NCI-H446 (cell line): ENCODE results near the gene CKAP5.
"Not testable (repeated sequence)": the region's sequence is repeated elsewhere in the genome, so short reads cannot be mapped to it uniquely, and the experiment has no call there.

ENCODE experiments used
- DNase-seq, 2 experiments: peaks; one replicate each; lab custom pipeline; 2025; lab: John Stamatoyannopoulos, UW

Gene CKAP5

DNA sequence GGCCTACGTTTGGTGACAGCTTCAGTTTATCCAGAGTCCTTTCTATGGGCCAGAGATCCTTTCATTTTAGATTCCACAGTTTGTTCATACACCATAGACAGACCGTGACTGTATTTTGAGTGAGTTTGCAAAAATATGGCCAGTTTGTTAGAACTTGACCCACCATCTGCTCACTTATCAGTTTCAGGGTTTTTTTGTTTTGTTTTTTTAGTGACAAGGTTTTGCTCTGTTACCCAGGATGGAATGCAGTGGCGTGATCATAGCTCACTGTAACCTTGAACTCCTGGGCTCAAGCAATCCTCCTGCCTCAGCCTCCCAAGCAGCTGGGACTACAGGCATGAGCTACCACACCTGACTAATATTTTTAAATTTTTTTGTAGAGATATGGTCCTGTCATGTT lies 9.1 kb upstream of the CKAP5 start:
- no peak for DNase-seq

DNA sequence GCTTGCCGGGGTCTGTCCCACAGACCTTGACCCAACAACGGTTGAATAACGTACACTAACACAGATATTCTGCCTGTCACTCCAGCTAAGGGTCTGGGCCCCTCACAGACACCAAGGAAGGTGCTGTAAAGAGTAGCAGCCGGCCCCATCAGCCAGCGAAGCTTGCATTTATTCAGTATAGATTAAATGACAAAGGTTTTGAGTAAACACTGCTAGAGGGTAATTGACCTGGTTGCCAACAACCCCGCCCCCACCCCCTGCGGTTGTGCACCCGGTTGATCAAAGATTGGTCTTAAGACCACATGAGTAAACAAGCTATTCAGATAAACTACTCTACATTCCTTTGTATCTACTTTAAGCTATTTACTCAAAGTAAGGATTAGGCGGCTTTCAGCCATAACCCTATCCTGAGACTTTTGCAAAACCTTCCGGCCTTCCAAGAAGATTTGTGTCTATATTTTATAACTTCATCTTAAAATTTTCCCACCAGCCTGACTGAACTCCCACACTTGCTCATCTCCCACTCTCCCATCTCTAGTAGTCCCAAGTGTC lies 4.8 kb upstream of the CKAP5 start:
- no peak for DNase-seq

DNA sequence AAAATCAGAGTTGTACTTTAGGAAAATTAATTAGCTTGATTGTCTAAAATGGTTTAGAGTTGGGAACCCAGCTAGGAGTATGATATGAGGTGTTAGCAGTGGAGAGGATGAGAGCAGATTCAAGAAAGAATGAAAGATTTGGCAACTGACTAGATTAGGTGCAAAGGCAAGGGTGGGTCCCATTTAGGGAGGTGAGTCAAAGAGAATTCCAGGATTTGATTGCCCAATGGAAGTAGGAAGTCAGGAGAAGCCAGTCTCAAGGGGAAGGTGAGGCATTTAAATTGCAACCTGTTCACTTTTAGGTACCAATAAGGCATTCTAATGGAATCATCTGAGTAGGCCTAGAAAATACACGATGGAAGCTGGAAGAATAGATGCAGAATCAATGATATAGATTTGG lies 3.6 kb upstream of the CKAP5 start:
- no peak for DNase-seq

DNA sequence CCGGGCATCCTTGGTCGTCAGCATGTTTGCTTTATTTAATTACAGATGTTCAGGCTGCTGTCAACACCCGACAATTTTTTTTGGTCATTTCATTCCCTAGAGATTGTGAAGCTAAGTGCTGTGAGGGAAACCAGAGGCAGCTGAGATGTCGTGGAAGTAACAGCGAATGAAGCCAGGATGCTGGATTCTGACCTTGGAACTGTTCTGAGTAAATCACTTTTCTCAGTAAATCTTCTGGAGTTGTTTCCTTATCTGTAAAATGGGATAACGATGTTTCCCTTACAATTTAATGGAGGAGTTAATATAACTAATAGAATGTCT lies 390 bp upstream of the CKAP5 start:
- DNase-seq = no peak

DNA sequence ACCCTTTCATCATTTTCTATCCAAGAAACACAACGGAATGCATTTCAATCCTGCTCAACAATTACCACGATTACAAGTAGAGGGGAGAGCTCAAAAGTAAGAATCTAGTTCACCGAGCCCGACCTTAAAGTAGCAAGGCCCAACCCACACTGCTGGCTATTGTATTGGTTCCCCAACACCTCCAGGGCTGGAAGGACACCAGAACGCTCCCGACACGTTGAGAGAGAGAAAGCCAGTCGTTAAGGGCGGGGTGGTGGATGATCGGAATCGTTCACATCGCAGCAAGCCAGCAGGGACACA lies 690 bp downstream of the CKAP5 start:
- no peak for DNase-seq

DNA sequence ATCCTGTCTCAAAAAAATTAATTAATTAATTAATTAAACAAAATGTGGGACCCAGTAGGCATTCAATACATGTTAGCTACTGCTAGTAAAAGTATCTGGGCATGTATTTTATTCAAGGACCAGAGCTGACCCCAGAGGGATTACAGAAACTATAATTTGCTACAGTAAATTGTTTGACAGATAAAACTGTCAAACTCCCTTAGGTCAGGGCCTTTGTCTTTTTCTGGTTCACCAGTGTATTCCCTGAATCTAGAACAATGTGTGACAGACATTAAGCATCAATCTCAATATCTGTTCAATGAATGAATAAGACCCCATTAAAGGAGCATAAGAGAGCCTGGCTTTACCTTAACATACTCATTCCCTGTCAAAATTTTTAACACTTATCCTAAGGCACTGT lies 6.0 kb downstream of the CKAP5 start:
- DNase-seq = no peak

DNA sequence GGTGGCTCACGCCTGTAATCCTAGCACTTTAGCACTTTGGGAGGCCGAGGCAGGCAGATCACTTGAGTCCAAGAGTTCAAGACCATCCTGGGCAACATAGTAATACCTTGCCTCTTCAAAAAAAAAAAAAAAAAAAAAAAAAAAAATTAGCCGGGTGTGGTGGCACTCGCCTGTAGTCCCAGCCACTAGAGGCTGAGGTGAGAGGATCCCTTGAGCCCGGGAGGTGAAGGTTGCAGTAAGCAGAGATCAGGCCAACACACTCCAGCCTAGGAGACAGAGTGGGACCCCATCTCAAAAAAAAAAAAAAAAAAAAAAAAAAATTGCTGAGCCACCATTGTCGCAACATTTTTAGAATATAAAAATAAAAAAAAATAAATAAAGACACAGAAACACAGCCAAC lies 7.6 kb downstream of the CKAP5 start:
- DNase-seq = no peak

DNA sequence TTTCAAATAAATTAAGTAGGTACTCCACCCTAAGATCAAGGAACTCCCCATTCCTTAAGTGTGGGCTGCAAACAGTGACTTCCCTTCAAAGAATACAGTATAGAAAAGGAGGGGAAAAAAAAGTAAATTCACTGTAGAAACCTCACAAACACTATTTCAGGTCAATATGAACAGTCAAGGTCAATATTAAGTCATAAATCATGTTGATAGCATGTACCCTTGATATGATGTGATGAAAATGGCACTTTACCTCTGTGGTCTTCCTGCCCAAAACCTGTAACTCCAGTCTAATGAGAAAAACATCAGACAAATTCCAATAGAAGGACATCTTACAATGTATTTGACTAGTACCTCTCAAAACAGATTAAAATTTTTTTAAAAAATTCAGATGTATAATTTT lies 8.2 kb downstream of the CKAP5 start:
- DNase-seq = no peak

DNA sequence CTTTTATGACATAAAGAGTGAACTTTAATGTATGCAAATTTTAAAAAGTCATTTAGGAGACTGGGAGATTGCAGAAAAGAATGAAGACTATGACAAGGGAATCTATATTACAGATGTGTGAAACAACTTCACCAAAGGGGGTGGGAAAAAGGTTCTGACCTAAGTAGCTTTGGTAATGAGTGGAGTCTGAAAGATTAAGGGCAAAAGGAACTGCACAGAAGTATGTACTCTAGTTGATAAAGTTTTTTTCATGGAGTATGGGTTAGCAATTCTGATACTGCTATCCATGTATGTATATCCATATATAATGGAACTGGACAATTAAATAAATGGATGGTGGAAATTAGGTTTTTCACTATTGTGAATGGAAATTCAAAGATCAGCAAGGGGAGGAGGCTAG lies 9.2 kb downstream of the CKAP5 start:
- DNase-seq = no peak

DNA sequence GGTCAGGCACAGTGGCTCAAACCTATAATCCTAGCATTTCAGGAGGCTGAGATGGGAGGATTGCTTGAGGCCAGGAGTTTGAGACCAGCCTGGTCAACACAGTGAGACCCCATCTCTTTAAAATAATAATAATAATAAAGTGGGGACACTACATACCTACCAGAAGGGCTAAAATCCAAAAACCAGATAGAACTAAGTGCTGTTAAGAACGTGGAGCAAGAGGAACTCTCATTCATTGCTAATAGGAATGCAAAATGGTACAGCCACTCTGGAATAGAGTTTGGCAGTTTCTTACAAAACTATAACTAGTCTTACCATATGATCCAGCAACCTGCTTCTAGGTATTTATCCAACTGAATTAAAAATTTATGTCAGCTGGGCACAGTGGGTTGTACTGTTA lies 9.6 kb downstream of the CKAP5 start:
- DNase-seq = no peak

DNA sequence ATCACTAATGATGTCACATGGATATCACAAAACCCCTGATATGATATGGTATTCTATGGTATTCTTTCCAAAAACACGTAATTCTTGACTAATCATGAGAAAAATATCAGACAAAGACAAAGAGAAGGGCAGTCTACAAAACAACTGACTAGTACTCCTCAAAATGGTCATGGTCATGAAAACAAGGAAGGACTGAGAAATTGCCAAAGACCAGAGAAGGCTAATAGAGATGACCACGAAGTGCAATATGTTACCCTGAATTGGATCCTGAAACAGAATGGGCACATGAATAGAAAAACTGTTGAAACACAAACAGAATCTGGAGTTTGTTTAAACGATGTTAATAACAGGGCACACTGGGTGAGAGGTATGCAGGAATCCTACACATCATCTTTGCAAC lies 10.2 kb downstream of the CKAP5 start:
- no peak for DNase-seq

DNA sequence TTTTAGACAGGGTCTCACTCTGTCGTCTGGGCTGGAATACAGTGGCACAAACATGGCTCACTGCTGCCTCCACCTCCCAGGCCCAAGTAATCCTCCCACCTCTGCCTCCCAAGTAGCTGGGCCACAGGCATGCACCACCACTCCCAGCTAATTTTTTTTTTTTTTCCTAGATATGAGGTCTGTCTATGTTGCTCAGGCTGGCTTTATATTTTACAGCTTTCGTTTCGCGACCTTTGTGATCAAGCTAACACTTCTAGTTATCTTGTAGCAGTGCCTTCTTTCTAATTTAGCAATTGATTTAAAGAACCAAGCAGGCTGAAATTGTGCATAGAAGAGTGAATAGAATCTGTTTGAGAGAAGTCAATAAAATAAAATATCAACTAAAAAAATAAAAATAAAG lies 11.3 kb downstream of the CKAP5 start:
- no peak for DNase-seq

DNA sequence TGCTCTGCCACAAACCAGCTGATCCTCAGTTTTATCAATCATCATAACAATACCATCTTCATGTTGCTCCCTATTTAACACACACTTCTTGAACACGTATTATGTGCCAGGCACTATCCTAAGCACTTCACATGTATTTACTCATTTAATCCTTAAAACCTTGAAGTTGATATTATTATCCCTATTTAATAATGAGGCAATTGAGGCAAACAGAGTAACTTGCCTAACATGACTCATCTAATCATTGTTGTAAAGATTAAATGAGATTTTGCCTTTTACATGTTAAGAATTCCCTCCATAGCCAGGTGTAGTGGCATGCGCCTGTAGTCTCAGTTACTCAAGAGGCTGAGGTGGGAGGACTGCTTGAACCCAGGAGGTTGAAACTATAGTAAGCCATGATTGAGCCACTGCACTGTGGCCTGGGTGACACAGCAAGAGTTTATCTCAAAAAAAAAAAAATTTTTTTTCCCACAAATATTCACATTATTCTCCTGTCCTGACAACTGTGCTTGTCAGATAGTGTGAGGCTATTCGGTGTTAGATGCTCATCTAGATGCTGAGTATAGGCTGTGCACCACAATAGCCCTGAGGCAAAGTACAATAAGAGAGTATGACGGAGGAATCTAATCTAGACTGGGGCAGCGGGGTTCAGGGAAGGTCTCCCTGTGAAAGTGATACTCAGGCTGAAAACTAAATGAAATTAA lies 13.4 kb downstream of the CKAP5 start:
- DNase-seq = no peak

DNA sequence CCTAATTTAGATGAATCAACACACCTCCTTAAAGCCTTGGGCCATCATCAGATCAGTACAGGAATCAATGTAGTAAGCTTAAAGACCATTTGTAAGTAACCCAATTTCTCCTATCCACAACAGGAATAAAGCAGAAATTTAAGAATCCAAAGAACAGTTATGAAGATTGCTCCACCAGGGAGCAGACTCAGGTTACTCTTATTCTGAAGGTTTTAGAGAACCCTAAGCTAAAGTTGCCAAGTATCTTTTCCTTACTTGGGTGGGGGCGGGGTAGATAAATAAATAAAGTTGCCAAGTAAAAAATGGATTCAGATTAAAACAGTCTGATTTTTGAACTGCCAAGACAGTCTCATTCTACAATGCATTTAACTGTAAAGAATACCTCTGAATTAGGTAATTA lies 18.1 kb downstream of the CKAP5 start:
- no peak for DNase-seq

DNA sequence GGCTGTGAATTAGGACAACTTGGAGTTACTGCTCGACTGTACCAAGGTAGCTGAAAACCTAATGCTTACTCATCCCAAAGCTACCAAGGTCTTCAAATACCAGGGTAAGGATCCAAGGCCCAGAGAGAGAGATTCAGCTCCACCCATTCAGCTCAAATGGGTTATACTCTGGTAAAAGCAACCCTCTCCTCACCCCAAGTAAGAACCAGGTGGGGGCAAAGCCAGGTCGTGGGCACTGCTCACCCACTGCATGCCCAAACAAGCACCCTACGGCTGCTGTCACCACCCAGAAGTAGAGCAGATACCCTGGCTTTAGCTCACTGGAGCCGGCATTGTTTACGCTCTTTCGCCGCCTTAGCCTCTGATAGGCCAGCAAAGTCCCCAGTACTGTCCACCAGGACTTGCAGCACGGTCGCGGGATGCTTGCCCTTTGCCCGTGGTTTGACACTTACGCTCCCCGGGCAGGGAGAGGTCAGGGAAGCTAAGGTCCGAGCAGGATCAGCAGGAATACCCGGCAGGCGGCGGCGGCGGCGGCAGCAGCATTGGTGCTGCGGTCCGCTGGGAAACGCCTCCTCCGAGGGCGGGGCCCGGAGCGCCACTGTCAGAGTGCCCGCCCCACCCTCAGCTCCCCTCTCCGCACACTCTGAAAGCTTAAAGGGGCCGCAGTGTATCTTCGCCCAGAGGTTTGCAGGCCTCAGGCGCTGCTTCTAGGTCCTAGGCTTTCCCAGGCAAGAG lies 19.6 kb downstream of the CKAP5 start:
- no peak for DNase-seq

DNA sequence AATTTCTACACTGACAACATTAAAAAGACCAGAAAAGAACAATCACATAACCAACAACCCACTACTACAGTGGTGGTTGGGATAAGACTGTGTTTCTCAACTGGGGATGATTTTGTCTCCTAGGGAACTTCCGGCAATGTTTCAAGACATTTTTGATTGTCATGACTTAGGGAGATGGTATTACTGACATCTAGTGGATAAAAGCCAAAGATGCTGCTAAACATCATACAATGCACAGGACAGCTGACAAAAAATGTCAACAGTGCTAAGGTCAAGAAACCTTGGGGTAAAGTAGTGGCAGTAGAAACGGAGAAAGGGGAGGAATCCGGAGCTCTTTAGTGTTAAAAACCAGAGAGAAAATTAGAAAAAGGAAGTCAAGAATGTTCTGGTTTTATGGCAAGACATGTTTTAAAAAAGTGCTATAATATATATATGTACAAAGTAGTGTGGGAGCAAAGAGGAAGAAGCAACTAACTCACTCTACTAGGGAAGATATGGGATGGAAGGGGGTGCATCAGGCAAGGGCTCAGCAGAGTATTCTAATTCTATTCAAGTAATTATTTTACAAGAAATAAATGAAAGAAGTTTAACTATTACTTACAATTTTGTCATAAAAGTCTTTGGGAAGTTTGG lies 37.2 kb downstream of the CKAP5 start:
- no peak for DNase-seq

DNA sequence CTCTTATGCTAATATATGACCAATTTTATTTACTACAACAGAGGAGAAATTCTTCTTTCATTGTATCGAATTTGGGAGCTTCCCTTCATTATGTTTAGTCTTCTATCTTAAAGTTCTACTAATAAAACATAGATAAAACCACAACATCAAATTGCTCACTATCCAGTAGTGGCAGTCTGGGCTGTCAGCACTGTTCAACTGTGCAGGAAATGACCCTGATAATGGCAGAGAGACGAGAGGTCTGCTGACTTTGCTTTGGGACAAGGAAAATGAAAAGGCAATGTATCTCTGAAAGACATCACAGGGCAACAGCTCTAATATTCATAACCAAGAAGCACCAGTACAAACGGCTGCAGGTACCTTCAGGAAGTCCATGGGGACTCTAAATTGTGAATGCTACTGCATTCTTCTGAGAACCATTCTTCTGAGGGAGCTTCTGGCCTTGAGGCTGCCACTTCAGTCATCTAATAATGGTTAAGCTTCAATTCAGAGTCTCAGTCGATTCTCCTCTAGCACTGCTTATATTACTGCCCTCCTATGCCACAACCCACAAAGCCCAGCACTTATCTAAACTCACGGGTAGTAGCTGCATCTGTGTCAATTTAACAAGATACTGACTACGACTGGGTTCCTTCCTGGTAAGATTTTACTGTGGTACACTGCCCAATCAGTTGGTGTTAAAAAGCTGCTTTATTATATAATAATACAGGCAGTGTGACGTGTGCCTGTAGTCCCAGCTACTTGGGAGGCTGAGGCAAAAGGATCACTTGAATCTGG lies 44.2 kb downstream of the CKAP5 start:
- DNase-seq = no peak

DNA sequence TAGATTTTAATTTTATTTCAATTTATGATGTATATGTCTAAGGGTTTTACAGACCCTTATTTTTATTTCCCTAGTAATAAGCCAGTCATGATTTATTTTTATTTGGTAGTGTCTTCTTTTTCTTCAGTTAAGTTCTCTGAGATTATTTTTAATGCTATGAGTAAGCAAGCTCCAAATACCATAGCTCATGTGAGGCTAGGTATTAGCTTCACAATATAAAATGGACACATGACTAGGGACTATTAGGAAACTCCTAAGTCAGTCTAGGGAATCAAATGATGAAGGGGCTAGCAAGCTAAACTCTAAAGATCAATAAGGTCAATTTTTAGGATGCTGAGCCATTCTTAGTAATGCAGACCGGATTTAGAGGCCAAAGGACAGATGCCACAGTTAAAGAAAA lies 45.9 kb downstream of the CKAP5 start:
- DNase-seq = no peak

DNA sequence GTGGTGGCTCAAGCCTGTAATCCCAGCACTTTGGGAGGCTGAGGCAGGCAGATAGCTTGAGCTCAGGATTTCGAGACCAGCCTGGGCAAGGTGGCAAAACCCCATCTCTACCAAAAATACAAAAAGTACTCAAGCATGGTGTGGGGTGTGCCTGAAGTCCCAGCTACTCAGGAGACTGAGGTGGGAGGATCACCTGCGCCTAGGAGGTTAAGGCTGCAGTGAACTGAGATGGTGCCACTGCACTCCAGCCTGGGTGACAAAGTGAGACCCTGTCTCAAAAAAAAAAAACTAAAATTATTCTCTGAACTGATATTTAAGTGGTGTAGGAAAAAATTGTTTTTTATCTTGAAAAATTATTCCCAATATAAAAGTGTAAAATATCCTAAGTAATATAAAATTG lies 46.4 kb downstream of the CKAP5 start:
- DNase-seq = not testable (repeated sequence)

DNA sequence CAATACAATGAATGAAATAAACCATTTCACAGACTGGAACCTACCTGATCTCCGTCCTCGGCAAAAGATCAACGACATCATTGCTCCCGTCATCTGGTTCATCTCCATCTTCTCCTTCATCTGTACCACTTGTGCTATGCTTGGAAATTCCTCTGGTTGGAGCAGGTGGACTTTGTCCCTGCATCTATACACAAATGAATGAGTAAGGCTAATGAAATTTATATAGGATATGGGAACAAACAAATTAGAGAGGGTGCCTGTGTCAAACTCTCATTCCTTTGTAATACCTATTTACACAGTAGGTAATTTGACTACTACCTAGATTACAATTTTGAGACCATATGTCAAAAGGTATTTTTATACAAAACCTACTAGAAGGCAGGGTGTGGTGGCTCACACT lies 67.7 kb downstream of the CKAP5 start:
- DNase-seq = no peak

DNA sequence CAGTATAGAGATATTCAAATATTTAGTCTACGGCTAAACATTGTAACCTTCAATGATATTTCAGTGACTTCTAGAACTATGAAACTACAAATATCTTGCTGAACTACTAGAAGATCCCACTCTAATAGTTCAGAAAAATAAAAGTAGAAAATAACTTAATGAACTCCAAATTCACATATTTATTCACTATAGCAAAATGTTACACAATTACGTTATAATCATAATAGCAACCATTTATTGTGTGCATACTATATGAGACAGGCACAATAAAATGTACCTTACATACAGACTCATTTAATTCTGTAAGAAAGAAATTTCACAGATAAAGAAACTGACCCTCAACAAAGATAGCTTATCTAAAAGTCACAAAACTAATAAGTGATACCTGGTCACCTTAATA lies 69.2 kb downstream of the CKAP5 start:
- DNase-seq = no peak

DNA sequence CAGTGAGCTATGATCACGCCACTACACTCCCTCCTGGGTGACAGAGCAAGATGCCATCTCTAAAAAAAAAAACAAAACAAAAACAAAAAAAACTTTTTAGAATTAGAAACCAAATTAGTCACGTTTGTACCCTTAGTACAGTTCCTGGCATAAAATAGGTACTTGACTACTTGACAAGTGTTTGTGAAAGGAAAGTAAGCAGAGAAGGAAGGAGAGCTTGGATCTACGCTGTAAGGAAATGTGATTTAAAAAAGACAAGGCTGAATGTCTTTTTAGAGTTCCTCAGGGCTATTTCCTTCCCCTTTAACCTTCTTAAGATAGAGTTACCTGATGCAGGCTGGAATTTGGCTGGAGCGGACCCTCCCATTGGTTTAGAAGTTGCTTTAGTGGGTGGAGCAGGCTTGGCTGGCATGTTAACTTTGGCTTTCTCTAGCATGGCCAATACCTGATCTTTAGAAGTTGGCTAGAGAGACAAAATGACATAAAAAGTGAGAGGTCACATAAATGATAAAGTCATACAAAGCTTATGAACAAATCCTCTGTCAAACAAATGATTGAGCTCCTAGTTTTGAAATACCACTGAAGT lies 76.4 kb downstream of the CKAP5 start:
- DNase-seq = no peak
